Right atrium auricular region (tissue), 2 donors: ENCODE measurements around the gene MS4A1. TPM values are rescaled to one million over a fixed set of nuclear protein-coding genes. Genes with fewer than 3 reads are reported as not detected.

Source experiments
- DNase-seq: peaks from one replicate; pipeline ENCODE4 v3.0.0-alpha.2; 2019; ENCODE audit warnings: low spot score
- H3K27ac ChIP-seq, 2 donors: fragments of 200-600 bp; sonication (generic); 1 replicate in 1 of 2; 2 replicates in 1 of 2; pipeline ENCODE4 v1.5.1; 2016 to 2019
- H3K27me3 ChIP-seq, 2 donors: fragments of 200-600 bp; sonication (generic); one replicate each; pipeline versions ENCODE4 v1.5.1 to v1.6.0; 2017 to 2019
- H3K36me3 ChIP-seq: fragments of 200-600 bp; sonication (generic); one replicate; pipeline ENCODE4 v1.5.1; 2016
- H3K4me1 ChIP-seq, 2 donors: fragments of 200-600 bp; sonication (generic); one replicate each; pipeline versions ENCODE4 v1.5.1 to v1.6.0; 2017 to 2019
- H3K4me3 ChIP-seq, 2 donors: fragments of 200-600 bp; sonication (generic); 1 replicate in 1 of 2; 2 replicates in 1 of 2; pipeline ENCODE4 v1.5.1; 2017 to 2019; ENCODE audit warnings: mild to moderate bottlenecking in 1 of 2, moderate library complexity in 1 of 2
- H3K9me3 ChIP-seq, 2 donors: fragments of 200-600 bp; sonication (generic); one replicate each; pipeline ENCODE4 v1.5.1; 2019
- CTCF ChIP-seq, 2 donors: fragments of 200-600 bp; sonication (generic); IDR thresholded peaks; one replicate each; pipeline ENCODE4 v1.5.1; 2019; ENCODE audit warnings: antibody characterized with exemption in 2 of 2
- total RNA-seq, 2 donors: library from RNA; depleted of rRNA; stranded (reverse); fragments of >200 nt; gene quantifications; one replicate each; pipeline ENCODE4 v1.1.0, GENCODE V29; 2016

Gene MS4A1
- total RNA-seq, 2 donors from 2014 or later: not detected

- no peak for DNase-seq
- no peaks in the 10 kb centered on the region for H3K36me3 ChIP-seq
- no peak for TF ChIP-seq CTCF (IDR thresholded peaks at IDR 0.05)
- no peak overlapping the region for H3K4me3 ChIP-seq
- no peaks in the 10 kb centered on the region for H3K9me3 ChIP-seq
- H3K4me1 ChIP-seq: no peaks in the 10 kb centered on the region
- H3K27me3 ChIP-seq: no peaks in the 10 kb centered on the region
- H3K27ac ChIP-seq: no peak overlapping the region
These were observed 58.1 kb downstream of the MS4A1 start for GRCh38 chr11:60513496-60514460.

- Histone ChIP-seq H3K4me1 (no peaks in the 10 kb centered on the region), H3K27me3 (no peaks in the 10 kb centered on the region), H3K4me3 (no peak within 1 kb of the TSS), H3K36me3 (no peaks in the 10 kb centered on the region), H3K9me3 (no peaks in the 10 kb centered on the region), H3K27ac (no peak within 1 kb of the TSS)
- DNase-seq: no peak
- no peak for TF ChIP-seq CTCF (IDR thresholded peaks at IDR 0.05)
These were observed 59.7 kb downstream of the MS4A1 start, which contains the start of gene MS4A13 for GRCh38 chr11:60515144-60515855. Gene MS4A13 (plus strand): TSS chr11:60515392. CDS start chr11:60518084, 2,692 bp downstream.

Other genes starting within 250 kb of the MS4A1 start
- under 1 TPM; 0.59 to 0.71 TPM for gene MS4A4E, start 212.7 kb upstream of the MS4A1 start, total RNA-seq
- 10 to 100 TPM in 1 of 2 donors, 1 to 10 TPM in 1; 7.8 to 11.6 TPM for gene MS4A4A, start 175.2 kb upstream of the MS4A1 start, total RNA-seq
- not detected for gene MS4A6E, start 128.6 kb upstream of the MS4A1 start, total RNA-seq
- 10 to 100 TPM; 16.0 to 27.7 TPM for gene MS4A7, start 77.3 kb upstream of the MS4A1 start, total RNA-seq
- gene MS4A14, start 59.4 kb upstream of the MS4A1 start, total RNA-seq: under 1 TPM; 0.48 to 0.94 TPM
- not detected for gene MS4A5, start 26.3 kb upstream of the MS4A1 start, total RNA-seq
- not detected for gene MS4A12, start 36.9 kb downstream of the MS4A1 start, total RNA-seq
- gene MS4A13, start 59.5 kb downstream of the MS4A1 start, total RNA-seq: not detected
- not detected for gene MS4A8, start 243.8 kb downstream of the MS4A1 start, total RNA-seq